Measurements from ENCODE around the gene ITIH4.

DNA sequence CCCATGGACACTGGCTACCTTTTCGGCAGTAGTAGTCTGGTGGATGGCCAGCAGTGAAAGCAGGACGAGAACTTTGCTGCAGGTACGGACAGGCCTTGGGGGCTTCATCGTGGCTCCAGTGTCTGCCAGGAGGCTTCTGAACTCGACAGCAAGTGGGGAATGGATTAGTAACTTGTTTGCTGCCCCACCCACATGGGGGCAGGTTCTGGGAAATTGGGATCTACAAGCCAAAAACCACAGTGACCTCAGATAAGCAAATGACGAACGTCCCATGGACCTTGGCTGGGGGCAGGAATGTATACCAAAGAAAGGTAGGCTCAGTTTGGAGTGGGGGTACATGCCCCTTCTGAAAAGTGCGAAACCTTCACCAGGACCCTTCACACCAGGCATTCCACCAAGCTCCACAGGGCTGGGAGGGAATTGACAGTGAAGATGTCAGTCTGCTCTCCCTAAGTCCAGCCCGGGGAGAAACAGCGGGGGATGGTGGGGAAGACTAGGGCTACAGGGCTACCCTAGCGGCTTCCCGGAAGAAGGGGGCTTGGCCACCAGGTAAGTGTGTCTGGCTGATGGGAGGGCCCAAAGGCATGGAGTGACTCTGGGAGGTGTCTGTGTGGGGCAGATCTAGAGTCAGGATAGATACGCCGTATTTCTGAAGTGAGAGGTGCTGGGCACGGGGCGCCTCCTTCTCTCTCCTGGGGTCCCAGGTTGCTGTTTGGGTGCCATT is at the start of gene ITIH4:
- TF ChIP-seq CTCF (conservative IDR thresholded peaks at IDR 0.05; ENCODE audit: low read depth, low read length) (no peak), EZH2phosphoT487 (IDR thresholded peaks at IDR 0.05; ENCODE audit: borderline replicate concordance, low read length) (no peak)

Data from PC-3 (cell line).